ENCODE results near the gene PRKAB2.
"Not testable (repeated sequence)": the region's sequence is repeated elsewhere in the genome, so short reads cannot be mapped to it uniquely, and the experiment has no call there.

- TF ChIP-seq, protein P1, sequence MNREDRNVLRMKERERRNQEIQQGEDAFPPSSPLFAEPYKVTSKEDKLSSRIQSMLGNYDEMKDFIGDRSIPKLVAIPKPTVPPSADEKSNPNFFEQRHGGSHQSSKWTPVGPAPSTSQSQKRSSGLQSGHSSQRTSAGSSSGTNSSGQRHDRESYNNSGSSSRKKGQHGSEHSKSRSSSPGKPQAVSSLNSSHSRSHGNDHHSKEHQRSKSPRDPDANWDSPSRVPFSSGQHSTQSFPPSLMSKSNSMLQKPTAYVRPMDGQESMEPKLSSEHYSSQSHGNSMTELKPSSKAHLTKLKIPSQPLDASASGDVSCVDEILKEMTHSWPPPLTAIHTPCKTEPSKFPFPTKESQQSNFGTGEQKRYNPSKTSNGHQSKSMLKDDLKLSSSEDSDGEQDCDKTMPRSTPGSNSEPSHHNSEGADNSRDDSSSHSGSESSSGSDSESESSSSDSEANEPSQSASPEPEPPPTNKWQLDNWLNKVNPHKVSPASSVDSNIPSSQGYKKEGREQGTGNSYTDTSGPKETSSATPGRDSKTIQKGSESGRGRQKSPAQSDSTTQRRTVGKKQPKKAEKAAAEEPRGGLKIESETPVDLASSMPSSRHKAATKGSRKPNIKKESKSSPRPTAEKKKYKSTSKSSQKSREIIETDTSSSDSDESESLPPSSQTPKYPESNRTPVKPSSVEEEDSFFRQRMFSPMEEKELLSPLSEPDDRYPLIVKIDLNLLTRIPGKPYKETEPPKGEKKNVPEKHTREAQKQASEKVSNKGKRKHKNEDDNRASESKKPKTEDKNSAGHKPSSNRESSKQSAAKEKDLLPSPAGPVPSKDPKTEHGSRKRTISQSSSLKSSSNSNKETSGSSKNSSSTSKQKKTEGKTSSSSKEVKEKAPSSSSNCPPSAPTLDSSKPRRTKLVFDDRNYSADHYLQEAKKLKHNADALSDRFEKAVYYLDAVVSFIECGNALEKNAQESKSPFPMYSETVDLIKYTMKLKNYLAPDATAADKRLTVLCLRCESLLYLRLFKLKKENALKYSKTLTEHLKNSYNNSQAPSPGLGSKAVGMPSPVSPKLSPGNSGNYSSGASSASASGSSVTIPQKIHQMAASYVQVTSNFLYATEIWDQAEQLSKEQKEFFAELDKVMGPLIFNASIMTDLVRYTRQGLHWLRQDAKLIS (CRISPR knock-in tag; IDR thresholded peaks at IDR 0.05) = not testable (repeated sequence)
- not testable (repeated sequence) for TF ChIP-seq SP4 (CRISPR knock-in tag; IDR thresholded peaks at IDR 0.05); NFRKB (IDR thresholded peaks at IDR 0.05); ZNF747 (CRISPR knock-in tag; IDR thresholded peaks at IDR 0.05; ENCODE audit: borderline replicate concordance); PITX1 (CRISPR knock-in tag; IDR thresholded peaks at IDR 0.05); MIER3 (CRISPR knock-in tag; IDR thresholded peaks at IDR 0.05; ENCODE audit: borderline replicate concordance); KLF16 (CRISPR knock-in tag; IDR thresholded peaks at IDR 0.05); JUNB (CRISPR knock-in tag; IDR thresholded peaks at IDR 0.05; ENCODE audit: borderline replicate concordance); TAF1 (CRISPR knock-in tag; IDR thresholded peaks at IDR 0.05); PPARG (CRISPR knock-in tag; conservative IDR thresholded peaks at IDR 0.05); ZBTB40 (IDR thresholded peaks at IDR 0.05); ZBTB40 (CRISPR knock-in tag; IDR thresholded peaks at IDR 0.05)
- TF ChIP-seq, protein P2, sequence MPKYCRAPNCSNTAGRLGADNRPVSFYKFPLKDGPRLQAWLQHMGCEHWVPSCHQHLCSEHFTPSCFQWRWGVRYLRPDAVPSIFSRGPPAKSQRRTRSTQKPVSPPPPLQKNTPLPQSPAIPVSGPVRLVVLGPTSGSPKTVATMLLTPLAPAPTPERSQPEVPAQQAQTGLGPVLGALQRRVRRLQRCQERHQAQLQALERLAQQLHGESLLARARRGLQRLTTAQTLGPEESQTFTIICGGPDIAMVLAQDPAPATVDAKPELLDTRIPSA (CRISPR knock-in tag; IDR thresholded peaks at IDR 0.05; ENCODE audit: borderline replicate concordance) = not testable (repeated sequence)
Measured at GRCh38 chr1:147130721-147131120, 41.5 kb downstream of the PRKAB2 start.
